Measurements from ENCODE around the gene RBBP6.
"Not testable (repeated sequence)": the region's sequence is repeated elsewhere in the genome, so short reads cannot be mapped to it uniquely, and the experiment has no call there.

The RBBP6 gene

GRCh38 chr16:24539295-24539849, at the start of gene RBBP6:
TSS of gene RBBP6 (plus strand) at chr16:24539566. CDS start at chr16:24540627, 1,061 bp downstream.
- peak; percentile 74 for DNase-seq (ENCODE audit: low read depth)

GRCh38 chr16:24490866-24491265, 48.5 kb upstream of the RBBP6 start:
- no peak for DNase-seq (ENCODE audit: low read depth)

GRCh38 chr16:24491731-24492130, 47.6 kb upstream of the RBBP6 start:
- DNase-seq (ENCODE audit: low read depth): no peak

GRCh38 chr16:24493821-24494220, 45.5 kb upstream of the RBBP6 start:
- DNase-seq (ENCODE audit: low read depth): no peak

- DNase-seq (ENCODE audit: low read depth): not testable (repeated sequence)
Measured at GRCh38 chr16:24495207-24495606, 44.2 kb upstream of the RBBP6 start.

- DNase-seq (ENCODE audit: low read depth): no peak
Measured at GRCh38 chr16:24497440-24497839, 41.9 kb upstream of the RBBP6 start.

- DNase-seq (ENCODE audit: low read depth): no peak
Measured at GRCh38 chr16:24499193-24499814, 40.1 kb upstream of the RBBP6 start.

- no peak for DNase-seq (ENCODE audit: low read depth)
Measured at GRCh38 chr16:24504472-24505345, 34.7 kb upstream of the RBBP6 start.

GRCh38 chr16:24505959-24506358, 33.4 kb upstream of the RBBP6 start:
- no peak for DNase-seq (ENCODE audit: low read depth)

GRCh38 chr16:24507959-24508480, 31.3 kb upstream of the RBBP6 start:
- no peak for DNase-seq (ENCODE audit: low read depth)

- DNase-seq (ENCODE audit: low read depth): peak; percentile 68
Measured at GRCh38 chr16:24508614-24509013, 30.8 kb upstream of the RBBP6 start.

GRCh38 chr16:24509536-24509935, 29.8 kb upstream of the RBBP6 start:
- no peak for DNase-seq (ENCODE audit: low read depth)

- no peak for DNase-seq (ENCODE audit: low read depth)
Measured at GRCh38 chr16:24511174-24511573, 28.2 kb upstream of the RBBP6 start.

- no peak for DNase-seq (ENCODE audit: low read depth)
Measured at GRCh38 chr16:24511792-24512191, 27.6 kb upstream of the RBBP6 start.

GRCh38 chr16:24514096-24514495, 25.3 kb upstream of the RBBP6 start:
- DNase-seq (ENCODE audit: low read depth): no peak

- no peak for DNase-seq (ENCODE audit: low read depth)
Measured at GRCh38 chr16:24515186-24515585, 24.2 kb upstream of the RBBP6 start.

- no peak for DNase-seq (ENCODE audit: low read depth)
Measured at GRCh38 chr16:24516900-24517669, 22.3 kb upstream of the RBBP6 start.

GRCh38 chr16:24518498-24518897, 20.9 kb upstream of the RBBP6 start:
- DNase-seq (ENCODE audit: low read depth): no peak

- DNase-seq (ENCODE audit: low read depth): no peak
Measured at GRCh38 chr16:24520983-24521382, 18.4 kb upstream of the RBBP6 start.

GRCh38 chr16:24522751-24523150, 16.6 kb upstream of the RBBP6 start:
- DNase-seq (ENCODE audit: low read depth): no peak

- no peak for DNase-seq (ENCODE audit: low read depth)
Measured at GRCh38 chr16:24523569-24523968, 15.8 kb upstream of the RBBP6 start.
